HG02943 (cell line): ENCODE data around the gene MAML1.
"Not testable (repeated sequence)": the region's sequence is repeated elsewhere in the genome, so short reads cannot be mapped to it uniquely, and the experiment has no call there.

Experiments used
- ATAC-seq: cut with Tn5 transposase; IDR thresholded peaks from one replicate; pipeline ENCODE4 v1.9.1; 2021; ENCODE audit warnings: mild to moderate bottlenecking, low read depth, moderate library complexity; ENCODE audit not compliant: unreplicated experiment

Gene MAML1

GRCh38 chr5:179731791-179732411 is 721 bp upstream of the MAML1 start:
- ATAC-seq = peak; percentile 3

- ATAC-seq = peak; percentile 24
These were observed 523 bp downstream of the MAML1 start for GRCh38 chr5:179732918-179733771.

DNA sequence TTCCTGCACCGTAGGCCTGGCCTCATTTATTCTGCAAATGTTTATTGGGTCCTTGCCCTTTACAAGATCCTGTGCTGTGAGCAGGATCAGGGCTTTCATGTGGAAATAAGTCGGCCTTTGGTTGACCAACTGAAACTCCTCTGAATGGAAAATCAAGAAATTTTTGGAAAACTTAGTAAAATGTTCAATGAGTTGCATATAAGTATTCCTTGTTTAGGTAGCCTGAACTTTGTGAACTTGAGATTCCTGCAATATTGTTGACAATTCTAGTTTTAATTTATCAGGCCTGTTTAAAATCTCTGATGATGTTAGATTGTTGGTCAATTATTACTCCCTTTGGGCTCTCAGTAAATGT is 1.1 kb downstream of the MAML1 start:
- ATAC-seq = no peak

DNA sequence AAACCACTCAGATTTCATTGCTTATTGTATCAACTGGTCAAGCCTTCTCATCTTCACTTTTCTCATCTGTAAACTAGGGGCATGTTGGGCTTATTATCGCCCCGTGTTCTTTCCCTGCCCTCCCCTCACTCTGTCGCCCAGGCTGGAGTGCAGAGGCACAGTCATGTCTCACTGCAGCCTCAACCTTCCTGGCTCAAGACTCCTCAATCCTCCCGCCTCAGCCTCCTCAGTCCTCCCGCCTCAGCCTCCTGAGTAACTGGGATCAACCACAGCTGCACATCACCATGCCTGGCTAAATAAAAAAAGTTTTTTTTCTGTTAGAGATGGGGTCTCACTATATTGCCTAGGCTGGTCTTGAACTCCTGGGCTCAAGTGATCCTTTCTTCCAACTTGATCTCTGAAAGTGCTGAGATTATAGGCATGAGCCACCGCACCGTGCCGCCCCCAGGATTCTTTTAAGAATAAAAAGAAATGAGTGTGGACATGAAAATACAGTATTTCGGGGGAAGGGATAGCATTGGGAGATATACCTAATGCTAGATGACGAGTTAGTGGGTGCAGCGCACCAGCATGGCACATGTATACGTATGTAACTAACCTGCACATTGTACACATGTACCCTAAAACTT is 2.0 kb downstream of the MAML1 start:
- no peak for ATAC-seq

- no peak for ATAC-seq
These were observed 6.1 kb downstream of the MAML1 start for GRCh38 chr5:179738742-179739141.

DNA sequence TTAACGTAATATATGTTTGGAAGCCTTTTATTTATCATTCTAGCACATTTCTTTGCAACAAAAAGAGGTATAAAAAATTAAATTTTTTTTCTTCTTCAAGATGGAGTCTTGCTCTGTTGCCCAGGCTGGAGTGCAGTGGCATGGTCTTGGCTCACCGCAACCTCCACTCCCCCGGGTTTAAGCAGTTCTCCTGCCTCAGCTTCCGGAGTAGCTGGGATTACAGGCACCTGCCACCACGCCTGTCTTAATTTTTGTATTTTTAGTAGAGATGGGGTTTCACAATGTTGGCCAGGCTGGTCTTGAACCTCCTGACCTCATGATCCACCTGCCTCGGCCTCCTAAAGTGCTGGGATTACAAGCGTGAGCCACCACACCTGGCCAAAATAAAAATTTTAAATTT is 11.5 kb downstream of the MAML1 start:
- ATAC-seq = not testable (repeated sequence)

DNA sequence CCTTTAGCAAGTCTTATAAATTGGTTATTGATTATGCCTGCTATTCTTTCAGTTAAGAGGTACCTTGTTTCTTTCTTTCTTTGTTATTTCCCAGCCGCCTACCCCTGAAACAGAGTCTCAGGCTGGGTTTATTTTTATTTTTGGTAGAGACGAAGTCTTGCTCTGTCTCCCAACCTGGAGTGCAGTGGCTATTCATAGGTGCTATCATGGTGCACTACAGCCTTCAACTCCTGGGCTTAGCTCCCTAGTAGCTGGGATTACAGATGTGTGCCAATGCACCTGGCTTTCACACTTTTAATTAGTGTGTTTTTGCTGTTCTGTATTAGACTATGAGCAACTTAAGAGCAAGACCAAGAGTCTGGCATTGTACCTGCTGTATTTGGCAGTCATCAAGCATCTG is 14.2 kb downstream of the MAML1 start:
- ATAC-seq = no peak

DNA sequence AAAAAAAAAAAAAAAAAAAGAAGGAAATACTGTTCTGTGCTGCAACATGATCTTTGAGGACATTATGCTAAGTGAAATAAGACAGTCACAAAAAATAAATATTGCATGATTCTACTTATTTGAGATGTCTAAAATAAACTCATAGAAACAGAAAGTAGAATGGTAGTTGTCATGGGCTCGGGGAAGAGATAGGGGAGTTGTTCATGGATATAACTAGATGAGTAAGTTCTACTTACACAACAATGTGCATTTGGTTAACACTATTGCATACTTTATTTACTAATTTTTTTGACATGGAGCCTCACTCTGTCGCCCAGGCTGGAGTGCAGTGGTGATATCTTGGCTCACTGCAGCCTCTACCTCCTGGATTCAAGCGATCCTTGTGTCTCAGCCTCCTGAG is 15.2 kb downstream of the MAML1 start:
- ATAC-seq = no peak

DNA sequence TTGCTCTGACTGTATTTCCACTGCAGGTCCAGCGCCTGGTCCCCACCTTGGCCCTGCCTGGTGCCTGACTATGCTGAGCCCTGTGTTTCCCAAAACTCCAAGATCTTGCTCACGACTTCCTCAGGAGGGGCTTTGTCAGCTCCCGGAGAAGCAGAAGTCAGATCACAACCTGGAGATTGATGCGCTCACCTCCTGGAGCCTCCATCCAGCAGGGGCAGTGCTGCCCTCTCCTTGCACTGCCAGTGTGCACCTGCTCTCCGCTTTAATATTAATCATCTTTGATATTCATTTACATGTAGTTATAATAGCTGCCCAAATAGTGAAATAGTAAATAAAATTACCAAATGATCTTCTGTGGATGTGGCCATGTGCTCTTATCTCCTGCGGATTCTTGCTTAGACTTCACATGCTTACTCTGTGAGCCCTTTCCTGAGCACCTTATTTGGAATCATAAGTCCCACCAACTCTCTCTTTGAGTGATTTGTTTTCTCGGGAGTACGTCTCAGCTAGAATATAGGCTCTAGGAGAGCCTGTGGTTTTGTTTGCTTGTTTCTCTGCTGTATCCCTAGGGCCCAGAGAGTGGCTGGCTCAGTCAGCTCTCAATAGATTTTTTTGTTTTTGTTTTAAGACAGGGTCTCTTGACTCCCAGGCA is 17.4 kb downstream of the MAML1 start:
- ATAC-seq = no peak

- no peak for ATAC-seq
These were observed 21.3 kb downstream of the MAML1 start for GRCh38 chr5:179753971-179754370.

DNA sequence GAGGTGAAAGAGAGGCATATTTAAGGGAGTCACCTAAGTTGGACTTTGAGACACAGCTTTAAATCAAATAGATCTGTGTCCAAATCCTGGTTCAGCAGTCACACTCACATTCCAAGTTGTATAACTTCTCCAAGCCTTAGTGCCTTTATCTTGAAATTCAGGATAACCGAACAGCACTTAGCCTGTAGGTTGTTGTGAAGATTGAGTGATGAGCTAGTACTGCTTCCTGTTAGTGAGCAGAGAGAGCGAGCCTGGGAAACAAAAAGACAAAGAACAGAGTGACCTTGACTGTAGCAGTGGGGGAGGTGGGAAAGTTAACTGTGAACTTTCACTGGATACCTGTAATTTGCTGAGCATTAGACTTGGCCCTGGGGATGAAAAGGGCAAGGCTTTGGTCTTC is 22.4 kb downstream of the MAML1 start:
- no peak for ATAC-seq

DNA sequence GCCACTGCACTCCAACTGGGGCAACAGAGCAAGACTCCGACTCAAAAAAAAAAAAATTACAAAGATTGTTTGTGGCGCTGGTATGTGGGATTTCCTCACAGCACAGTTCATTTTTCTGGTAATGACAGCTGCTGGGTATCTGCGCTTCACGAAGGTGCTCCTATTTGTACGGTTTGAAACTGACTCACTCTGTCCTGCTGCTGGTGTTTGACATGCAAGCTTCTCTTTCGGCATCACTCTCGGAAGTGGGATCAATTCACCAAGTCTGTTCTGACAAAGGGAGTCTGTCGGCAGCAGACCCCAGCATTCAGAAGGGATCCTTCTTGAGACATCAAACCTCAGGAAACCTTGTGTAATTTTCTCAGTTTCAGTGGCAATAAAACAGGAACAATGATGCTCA is 26.3 kb downstream of the MAML1 start:
- no peak for ATAC-seq

GRCh38 chr5:179759581-179760551 is 27.2 kb downstream of the MAML1 start:
- no peak for ATAC-seq

DNA sequence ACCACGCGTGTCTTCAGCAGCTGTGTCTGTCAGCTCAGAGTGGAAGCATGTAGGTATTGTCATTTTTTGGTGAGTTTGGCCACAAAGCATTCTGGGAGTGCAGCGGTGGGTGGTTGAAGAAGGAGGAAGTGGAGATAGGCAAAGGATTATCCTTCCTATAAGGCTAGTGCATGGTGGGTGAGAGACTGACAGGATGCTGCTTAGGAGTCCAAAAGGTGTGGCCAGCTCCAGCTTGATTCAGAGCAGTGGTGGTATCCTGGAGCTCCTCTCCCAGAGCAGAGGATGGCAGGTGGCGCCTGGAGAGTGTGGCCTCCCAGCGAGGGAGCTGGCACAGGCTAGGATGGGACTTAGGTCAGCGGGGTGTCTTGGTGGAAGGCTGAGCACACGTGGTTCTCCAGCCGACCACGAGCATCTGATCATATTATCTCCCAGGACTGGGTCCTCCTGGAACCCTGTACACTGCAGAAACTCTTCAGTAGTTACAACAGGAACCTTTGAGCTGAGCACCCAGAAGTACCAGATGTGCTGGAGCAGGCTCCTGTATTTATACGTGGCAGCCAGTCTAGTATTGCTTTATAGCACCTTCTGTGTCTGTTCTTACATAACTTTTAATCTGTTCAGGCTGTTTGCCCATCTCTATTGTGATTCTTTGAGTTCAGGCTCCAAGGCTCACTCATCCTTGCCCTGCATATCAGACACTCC is 29.6 kb downstream of the MAML1 start:
- ATAC-seq = no peak

DNA sequence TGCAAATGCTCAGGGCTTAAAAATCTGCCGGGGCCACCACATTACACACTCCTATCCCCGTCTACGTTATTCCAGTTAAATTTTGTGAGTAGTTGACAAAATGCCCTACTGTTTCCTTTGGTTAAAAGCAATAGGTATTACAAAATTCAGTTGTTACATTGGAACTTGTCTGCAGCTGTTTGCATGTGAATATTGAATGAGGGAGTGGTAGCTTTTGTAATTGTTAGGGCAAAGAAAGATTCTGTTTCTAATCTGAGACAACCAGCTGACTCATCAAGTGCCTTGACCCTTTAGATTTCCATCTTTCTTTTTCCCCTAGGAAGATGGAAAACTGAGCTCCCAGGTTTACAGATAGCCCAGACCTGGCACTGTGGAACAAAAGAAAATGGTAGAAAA is 30.2 kb downstream of the MAML1 start:
- no peak for ATAC-seq

DNA sequence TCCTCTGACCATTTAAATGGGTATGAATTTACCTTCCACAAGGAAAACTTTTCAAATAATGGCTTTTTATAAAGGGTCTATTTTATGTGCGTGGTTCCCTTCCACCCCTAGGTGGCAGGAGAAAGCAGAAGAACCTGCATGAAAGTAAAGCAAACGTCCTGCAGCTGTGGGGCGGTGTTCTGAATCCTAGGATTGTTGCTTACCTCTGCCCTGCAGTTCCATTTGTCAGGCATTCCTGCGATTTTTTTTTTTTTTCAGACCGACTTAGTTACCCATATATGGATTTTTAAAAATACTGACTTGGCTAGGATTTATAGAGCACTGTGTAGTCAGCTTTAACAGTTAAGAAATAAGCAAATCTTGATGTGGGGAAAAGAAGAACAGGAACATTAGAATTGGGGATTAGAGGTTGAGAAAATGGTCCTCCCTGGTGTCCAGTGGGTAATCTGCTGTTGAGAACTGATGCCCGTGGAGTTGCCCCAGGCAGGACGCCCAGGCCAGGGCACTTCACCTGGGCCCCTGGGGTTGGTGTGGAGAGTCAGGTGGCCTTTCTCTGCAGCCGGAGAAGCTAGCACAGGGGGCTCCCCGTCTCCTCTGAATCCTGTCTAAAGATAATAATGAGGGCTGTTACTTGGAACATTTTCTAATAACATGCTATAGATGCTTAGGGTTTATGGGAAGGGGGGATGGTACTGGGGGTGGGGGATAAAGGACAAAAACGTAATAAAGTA is 30.8 kb downstream of the MAML1 start:
- ATAC-seq = no peak

DNA sequence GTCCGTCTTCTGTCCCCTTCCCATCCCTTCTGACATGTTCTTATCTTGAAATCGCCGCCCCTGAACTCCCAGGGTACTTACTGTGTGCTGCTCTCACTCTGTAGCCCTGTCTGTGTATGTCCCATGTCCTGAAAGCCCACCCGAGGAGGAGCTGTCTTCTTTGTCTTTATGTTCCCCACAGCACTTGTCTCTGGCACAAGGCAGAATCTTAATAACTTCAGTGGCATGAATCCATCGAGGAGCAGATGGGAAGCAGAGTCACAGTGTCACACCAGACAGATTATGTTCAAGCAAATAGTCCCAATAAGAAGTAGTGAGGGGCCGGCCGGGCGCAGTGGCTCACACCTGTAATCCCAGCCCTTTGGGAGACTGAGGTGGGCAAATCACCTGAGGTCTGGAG is 31.4 kb downstream of the MAML1 start:
- ATAC-seq = no peak

GRCh38 chr5:179765400-179765799 is 32.8 kb downstream of the MAML1 start:
- no peak for ATAC-seq
